ENCODE results near the gene ZNF160.
A peak's percentile ranks its signal among the peaks of the same experiment; 100 is the strongest.
"Not testable (repeated sequence)": the region's sequence is repeated elsewhere in the genome, so short reads cannot be mapped to it uniquely, and the experiment has no call there.

Gene ZNF160

DNA sequence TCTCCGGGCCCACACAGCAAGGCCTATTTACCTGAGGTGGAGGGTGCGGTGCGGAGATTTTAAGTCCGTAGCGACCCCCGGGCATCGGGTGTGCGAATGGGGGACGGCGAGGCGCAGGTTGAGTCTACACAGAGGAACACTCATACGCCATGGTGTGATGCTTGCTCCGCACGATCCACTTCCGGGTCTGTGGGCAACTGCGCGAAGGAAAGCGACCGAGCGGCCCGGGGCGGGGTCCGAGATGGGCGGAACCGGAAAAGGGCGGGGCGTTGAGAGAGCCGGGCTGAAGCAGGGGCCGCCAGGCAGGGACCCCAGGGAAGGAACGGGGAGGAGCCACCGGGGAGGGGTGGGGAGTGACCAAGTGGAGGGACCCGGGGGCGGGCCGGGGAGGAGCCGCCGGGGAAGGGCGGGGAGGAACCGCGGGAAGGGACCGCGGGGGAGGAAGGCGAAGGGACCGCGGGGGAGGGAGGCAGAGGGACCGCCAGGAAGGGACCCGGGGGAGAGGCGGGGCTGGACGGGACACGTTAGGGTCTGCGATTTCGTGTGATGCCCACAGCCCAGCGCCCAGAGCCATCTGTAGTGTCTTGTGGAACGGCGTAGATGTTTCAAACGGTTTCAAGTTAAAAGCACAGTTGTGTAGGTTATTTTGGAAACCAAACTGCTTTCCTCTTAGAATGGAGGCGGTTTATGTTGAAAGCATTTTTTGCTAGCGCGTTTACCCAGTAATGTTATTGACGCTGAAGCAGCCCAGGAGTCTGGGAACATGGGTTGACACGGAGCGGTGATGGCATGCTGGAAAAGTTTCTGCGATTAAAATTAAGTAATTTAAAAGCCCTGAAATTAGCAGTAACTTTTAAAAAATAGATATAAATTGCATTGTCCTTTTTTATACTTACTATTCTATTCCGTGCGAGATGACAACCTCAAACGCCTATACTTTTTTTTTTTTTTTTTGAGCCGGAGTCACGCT lies at the start of gene ZNF160:
Gene ZNF160 (minus strand): TSS at position 189 of the 970 bp plus-strand sequence. CDS start 17,146 bp downstream, outside the sequence.
- peak; percentile 99 for DNase-seq

DNA sequence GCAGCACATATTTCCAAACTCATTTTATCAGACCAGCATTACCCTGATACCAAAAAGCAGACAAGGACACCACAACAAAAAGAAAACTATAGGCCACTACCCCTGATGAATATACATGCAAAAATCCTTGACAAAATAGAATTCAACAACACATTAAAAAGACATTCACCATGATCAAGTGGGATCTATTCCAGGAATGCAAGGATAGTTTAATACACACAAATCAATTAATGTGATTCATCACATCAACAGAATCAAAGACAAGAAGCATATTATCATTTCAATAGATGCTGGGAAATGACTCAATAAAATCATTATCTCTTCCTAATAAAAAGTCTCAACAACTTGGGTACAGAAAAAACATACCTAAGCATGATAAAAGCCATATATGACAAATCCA lies 44.4 kb upstream of the ZNF160 start:
- DNase-seq: no peak

DNA sequence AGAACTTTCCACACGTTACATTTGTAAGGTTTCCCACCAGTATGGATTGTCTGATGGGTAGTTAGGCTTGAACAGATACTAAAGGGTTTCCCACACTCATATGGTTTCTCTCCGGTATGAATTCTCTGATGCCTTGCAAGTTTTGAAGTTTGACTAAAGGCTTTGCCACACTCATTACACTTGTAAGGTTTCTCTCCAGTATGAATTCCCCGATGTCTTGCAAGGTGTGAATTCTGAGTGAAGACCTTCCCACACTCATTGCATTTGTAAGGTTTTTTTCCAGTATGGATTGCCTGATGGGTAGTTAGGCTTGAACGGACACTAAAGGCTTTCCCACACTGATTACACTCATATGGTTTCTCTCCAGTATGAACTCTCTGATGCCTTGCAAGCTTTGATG lies 37.1 kb upstream of the ZNF160 start:
- DNase-seq: no peak

DNA sequence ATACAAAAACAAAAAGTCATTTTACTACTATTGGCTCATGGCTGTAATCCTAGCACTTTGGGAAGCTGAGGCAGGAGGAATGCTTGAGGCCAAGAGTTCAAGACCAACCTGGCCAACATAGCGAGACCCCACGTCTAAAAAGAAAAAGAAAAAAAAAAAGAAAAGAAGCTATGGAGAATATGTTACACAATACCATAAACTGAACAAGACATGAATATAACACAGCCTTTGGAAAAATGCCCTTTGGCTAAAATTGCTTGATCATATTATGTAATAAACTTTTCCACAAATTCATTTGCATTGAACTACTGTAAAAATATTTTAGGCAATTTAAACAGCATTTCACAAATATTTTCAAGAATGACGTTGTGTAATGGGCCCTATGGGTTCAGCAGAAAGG lies 33.2 kb upstream of the ZNF160 start:
- no peak for DNase-seq

DNA sequence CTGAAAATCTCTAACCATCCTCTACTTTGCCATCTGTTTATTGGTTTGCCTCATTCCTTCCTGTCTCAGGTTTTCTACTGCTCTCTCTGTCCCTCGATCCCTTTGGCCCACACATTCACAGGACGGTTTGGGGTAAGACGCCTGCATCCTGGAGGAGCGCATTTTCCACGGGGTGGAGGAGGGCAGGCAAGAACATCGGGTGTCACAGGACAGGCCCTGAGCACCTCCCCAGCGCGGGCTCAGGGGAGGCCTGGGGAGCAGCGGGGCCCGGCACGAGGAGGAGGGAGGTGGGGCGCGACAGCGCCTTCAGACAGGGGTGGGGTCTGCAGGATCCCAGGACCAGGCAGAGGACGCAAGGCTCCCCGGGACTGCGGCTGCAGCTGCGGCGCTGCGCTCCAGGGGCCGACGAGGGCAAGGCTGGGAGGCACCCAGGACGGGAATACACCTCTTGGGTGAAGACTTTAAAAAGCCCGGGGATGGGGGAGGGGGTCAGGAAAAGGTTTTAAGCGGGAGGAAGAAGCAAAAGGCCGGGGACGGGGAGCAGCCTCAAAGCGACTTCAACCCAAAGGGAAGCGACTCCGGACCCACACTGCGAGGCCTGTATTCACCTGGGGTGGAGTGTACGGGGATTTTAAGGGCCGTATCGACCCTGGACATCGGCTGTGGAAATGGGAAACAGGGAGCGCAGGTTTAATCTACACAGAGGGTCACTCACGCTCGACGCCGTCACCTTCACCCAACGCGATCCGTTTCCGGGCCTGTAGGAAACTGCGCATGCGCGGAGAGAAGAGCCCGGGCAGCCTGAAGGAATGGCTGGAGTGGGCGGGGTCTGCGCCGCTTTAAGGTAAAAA lies 29.1 kb upstream of the ZNF160 start, which contains the start of gene ZNF415:
Gene ZNF415 (minus strand): TSS at position 770 of the 851 bp plus-strand sequence. CDS start 10,234 bp downstream, outside the sequence.
- DNase-seq: peak; percentile 31

DNA sequence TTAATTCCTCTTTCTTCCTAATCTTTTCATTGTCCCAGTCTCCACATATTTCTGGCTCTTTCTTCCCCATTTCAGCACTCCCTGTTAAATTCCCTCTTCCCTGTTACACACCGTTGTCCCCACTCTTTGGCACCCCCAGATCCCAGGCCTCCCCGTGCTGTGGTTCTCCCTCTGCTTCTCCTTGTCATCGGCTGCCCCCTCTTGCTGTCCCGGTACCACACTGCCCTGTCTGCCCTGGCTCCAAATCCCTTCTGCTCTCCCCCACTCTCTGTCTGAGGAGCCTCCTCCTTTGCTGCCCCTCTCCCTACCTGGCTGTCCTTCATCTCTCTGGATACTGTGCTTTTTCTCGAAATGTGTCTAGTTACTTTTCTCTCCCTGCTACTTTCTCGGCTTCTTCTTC lies 28.5 kb upstream of the ZNF160 start:
- DNase-seq: no peak

DNA sequence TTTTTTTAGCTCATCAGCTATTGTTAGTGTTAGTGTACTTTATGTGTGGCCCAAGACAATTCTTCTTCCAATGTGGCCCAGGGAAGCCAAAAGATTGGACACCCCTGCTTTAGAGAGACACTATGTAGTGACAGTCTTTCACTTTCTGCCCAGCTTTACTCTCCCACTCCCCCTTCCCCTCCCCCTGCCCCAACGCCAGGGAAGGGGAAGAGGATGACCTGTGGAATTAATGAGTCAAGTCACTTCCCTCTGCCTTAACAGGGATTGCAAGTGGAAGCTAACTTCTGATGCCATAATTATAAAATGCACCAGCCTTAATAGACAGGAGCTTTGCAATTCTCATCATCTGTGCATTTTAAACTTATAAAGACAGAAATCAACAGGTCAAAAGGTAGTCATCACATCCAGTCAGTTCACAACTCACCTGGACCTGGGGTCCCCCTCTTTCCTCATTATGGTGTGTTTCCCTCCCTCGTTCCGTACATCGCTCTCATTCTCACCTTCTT lies 27.9 kb upstream of the ZNF160 start:
- DNase-seq: no peak

DNA sequence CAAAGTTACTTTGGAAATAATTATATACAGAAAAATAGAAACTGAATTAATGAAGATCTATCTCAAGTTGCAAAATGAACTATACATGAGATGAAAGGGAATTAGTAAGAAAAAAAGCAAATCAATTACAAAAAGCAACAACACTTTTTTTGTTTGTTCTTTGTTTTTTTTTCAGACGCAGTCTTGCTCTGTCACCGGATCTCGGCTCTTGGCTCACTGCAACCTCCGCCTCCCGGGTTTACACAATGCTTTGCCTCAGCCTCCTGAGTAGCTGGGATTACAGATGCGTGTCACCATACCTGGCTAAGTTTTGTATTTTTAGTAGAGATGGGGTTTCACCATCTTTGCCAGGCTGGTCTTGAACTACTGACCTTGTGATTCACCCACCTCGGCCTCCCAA lies 27.3 kb upstream of the ZNF160 start:
- no peak for DNase-seq

DNA sequence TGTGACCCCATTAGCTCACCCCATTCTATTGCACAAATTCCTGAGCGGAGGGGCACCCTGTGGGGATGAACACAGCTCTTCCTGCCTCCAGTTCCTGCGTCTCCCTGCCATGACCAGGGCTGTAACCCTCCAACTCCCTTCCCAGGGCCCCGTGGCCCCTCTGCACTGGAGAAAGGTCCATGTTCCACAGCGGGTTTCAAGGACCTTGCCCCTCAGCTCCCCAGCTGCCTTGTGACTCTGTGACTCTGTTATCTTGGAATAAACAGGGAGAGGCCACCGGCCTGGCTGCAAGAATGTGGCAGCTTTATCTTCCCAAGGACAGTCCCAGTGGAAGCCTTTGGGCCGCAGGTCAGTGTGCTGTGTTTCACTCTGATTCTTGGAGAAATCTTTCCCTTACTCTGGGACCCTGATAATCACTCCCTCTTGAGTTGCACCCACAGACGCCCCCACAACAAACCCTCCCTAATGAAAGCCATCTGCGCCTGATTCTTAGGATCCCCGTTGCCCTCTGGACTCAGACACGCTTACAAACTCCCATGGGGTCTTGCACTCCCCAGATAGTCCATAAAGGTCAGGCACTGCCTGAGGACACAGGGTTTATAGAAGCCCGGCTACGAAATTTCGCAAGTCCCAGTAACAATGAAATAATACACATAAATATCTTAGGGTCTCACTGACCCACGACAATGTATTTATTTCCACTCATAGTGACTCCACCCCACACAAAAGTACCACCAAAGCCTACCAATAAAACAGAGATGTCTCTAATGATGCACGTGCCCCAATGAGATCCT lies 23.7 kb upstream of the ZNF160 start:
- DNase-seq: not testable (repeated sequence)

DNA sequence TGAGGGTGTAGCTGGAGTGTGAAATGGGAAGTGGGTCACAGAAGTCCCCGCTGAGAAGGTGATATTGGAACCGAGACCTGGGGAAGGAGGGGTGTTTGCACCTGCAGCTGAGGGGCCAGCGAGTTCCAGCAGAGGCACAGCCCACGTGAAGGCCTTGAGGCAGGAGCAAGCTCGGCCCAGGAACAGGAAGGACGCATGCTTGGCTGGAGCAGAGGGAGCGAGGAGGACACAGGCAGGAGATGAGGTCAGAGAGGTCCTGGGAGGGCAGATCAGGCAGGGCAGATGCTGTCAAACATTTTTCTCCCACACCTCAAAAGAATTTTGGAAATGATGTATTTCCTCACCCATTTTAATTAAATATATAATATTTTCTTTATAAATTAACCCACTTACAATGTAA lies 20.2 kb upstream of the ZNF160 start:
- DNase-seq: no peak

DNA sequence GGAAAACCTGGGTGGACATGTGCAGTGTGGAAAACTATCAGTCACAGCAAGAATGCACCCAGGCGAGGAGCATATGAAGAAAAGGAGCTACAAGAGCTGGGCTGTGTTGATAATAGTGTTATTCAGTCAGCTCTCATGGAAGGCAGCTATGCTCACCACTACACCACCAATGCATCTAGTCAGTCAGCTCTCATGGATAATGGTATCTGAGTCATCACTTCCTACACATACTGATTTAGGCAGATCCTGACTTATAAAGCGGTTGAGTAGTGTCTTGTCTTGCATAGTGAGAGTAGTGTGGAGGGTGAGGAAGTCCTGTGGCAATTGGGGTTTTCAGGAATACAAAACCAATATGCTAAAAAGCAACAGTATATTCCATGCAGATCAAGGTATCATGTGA lies 9.1 kb upstream of the ZNF160 start:
- DNase-seq: no peak

DNA sequence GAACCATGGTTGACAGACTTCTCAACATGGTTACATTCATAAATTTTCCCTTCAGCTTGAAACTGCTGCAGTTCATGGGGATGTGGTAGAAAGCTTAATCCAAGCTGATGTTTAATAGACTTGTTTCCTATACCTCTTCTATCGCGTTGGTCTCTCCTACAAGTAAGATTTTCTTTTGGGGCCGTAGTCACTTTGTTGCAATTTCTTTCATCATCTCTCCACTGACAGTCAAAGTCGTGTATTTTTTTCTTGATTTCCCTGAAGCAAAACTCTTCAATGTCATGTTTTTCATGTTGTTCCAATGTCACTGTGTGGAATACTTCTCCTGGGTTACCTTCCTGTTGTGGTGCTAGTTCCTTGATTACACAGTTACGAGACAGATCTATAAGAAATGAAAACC lies 6.3 kb upstream of the ZNF160 start:
- no peak for DNase-seq

DNA sequence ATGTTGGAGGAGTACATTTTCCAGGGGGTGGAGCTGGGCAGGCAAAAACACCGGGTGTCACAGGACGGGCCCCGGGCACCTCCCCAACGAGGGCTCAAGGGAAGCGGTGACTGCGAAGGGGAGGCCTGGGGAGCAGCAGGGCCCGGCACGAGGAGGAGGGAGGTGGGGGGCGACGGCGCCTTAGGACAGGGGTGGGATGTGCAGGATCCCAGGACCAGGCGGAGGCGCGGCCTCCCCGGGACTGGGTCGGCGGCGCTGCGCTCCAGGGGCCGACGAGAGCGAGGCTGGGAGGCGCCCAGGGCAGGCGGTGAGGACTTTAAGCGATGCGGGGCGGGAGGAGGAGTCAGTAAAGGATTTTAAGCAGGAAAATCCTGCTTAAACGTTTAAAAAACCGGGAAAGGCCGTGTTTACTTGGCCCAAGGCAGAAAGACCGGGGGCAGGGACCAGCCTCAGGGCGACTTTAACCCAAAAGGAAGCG lies 427 bp downstream of the ZNF160 start:
- peak; percentile 12 for DNase-seq

DNA sequence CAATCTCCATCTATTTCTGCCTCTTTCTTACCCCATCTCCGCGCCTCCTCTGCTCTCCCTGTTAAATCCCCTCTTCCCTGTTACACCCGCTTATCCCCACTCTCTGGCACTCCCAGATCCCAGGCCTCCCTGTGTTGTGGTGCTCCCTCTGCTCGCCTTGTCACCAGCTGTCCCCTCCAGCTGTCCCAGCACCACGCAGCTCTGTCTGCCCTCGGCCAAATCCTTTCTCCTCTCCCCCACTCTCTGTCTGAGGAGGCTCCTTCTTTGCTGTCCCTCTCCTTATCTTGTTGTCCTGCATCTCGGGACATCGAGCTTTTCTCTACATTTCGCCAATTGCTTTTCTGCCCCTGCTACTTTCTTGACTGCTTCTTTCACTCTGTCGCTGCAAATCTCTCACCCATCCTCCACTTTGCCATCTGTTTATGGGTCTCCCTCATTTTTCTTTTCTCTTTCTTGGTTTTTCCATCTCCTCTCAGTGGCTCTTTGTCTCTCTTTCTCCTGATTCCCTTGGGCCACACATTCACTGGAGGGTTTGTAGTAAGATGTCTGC lies 941 bp downstream of the ZNF160 start:
- no peak for DNase-seq

DNA sequence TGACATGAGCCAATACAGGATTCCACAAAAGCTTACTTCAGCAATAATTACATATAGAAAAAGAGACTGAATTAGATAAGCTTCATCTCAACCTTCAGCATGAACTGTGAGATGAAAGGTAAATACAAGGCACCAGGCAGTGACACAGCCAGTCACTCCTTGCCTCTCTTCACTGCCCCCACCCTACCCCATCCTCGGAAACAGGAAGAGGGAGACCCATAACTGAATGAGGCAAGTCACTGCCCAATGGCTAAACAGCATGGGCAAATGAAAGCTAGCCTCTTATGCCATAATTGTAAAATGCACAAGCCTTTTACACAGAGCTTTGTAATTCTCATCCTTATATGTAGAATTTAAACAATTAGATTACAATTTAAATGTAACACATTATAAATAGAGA lies 1.7 kb downstream of the ZNF160 start:
- no peak for DNase-seq

DNA sequence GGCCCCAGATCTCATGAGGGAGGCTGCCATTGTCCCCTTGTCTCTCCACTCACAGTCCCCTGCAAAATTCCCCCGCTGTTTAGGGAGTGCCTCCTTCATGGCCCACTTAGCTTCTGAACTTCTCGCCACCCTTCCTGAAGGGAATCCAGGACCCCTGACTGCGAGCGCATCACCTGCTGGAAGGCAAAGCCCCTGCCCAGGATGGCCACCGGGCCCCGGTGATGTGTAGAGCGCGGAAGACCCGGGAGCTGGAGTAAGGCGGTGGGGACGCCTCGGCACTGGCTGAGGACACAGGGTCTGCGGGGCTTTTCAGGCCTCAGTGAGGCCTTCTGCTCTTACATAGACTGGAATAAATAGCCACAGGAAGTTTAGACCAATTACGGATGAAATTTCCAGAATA lies 4.7 kb downstream of the ZNF160 start:
- DNase-seq: not testable (repeated sequence)

DNA sequence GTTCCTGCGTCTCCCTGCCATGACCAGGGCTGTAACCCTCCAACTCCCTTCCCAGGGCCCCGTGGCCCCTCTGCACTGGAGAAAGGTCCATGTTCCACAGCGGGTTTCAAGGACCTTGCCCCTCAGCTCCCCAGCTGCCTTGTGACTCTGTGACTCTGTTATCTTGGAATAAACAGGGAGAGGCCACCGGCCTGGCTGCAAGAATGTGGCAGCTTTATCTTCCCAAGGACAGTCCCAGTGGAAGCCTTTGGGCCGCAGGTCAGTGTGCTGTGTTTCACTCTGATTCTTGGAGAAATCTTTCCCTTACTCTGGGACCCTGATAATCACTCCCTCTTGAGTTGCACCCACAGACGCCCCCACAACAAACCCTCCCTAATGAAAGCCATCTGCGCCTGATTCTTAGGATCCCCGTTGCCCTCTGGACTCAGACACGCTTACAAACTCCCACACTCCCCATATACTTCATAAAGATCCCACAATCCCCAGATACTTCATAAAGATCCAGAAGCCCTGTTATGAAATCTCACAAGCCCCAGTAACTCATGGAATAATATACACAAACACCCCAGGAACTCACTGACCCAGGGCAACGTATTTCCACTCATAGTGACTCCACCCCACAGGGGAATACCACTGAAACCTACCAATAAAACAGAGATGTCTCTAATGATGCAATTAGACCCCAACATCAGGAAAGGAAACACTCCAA lies 6.1 kb downstream of the ZNF160 start:
- DNase-seq: not testable (repeated sequence)

DNA sequence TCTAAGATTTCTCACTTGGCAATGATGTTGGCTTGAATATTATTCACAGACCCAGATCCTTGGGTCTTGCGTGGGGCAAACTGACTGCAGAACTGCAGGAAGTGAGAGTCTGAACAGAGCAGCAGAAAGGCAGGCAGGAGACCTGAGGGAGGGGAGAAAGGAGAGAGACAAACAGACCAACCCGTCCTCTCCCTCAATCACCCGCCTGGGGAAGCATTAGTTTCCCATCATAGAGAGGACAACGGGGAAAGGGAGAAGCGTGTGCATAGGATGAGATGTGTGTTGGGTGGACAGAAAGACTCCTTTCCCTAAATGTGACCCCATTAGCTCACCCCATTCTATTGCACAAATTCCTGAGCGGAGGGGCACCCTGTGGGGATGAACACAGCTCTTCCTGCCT lies 6.6 kb downstream of the ZNF160 start:
- DNase-seq: not testable (repeated sequence)

DNA sequence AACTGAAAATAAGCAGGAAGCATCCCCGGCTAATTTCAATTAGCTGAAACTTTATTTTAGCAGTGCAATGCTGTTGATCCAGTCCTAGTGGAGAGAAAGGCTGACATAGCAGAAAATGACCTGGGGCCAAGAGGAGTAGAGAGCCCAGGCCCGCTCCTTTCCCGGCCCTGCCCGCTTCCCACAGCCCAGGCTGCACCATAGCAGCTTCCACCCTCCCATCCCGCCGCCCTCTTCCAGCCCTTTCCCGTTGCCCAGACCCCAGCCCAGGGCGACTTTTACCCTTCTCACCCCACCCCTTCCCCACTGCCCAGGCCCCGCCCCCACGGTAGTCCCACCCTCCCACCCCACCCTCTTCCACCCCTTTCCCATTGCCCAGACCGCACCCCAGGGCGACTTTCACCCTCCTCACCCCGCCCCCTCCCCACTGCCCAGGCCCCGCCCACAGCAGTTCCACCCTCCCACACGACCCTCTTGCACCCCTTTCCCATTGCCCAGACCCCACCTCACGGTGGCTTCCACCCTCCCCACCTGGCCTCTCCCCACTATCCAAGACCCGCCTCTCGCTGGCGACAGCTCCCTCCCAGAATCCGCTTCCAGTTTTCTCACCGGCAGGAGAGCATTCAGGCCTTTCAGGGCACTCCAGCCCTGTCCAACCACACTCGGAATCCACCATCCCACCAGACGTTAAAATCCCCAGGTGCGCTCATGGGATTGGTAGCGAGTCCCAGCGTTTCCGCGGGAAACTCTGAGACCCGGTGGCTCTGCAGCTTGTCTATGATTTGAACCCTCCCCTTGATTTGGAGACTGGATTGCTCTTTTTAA lies 8.3 kb downstream of the ZNF160 start:
- DNase-seq: no peak

DNA sequence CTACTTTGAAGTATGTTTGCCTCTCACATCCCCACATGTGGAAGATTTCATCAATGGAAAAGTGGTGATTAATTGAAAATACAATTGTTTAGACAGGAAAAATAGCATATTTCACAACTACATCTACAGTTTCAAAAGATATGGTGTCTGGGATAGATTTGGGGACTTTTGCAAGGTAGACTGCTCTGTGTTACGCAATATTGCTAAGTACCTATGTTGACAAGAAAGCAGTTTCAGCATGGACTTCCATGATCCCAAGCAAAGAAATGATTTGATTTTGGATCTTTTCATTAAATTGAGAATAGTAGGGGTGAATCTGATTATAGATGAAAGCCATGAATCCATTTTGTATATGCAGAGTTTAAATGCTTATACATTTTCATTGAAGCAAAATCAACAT lies 10.5 kb downstream of the ZNF160 start:
- no peak for DNase-seq
